Activated T-helper 1 cell treated with anti-CD3 and anti-CD28 coated beads, Interleukin-12 subunit alpha, Interleukin-12 subunit beta, Interleukin-2, Interleukin-4 antibody, amounts not matched to agents 30 ng/mL and 10 ng/mL and 1 ng/mL, durations not matched to agents 14 hours and 24 hours and 36 hours (primary cell): Measurements from ENCODE around the gene AKR1C1. TPM values are rescaled to one million over a fixed set of nuclear protein-coding genes. Genes with fewer than 3 reads are reported as not detected.
"Not testable (repeated sequence)": the region's sequence is repeated elsewhere in the genome, so short reads cannot be mapped to it uniquely, and the experiment has no call there.

Experiments used
- DNase-seq: peaks from one replicate; pipeline ENCODE4 v3.0.0; 2021; ENCODE audit warnings: low spot score
- H3K27ac Mint-ChIP-seq: one replicate; pipeline ENCODE4 v1.8.0; 2021; ENCODE audit warnings: mild to moderate bottlenecking, mixed read lengths
- H3K27me3 Mint-ChIP-seq: one replicate; pipeline ENCODE4 v1.8.0; 2022; ENCODE audit warnings: mild to moderate bottlenecking, moderate library complexity, mixed read lengths; ENCODE audit not compliant: insufficient read depth
- H3K36me3 Mint-ChIP-seq: one replicate; pipeline ENCODE4 v1.8.0; 2021; ENCODE audit warnings: low read depth, mixed read lengths
- H3K4me1 Mint-ChIP-seq: one replicate; pipeline ENCODE4 v1.8.0; 2021; ENCODE audit warnings: low read depth, mixed read lengths
- H3K4me3 Mint-ChIP-seq: one replicate; pipeline ENCODE4 v1.8.0; 2021; ENCODE audit warnings: mild to moderate bottlenecking, moderate library complexity, mixed read lengths
- H3K9me3 Mint-ChIP-seq: one replicate; pipeline ENCODE4 v1.8.0; 2021; ENCODE audit warnings: mixed read lengths
- intact Hi-C: fragments of 100-400 bp; cut with micrococcal nuclease; formaldehyde crosslinking; loops from one replicate; pipeline ENCODE4 v1.15.1; 2024
- total RNA-seq: library from RNA; stranded (reverse); gene quantifications from 2 replicates; pipeline ENCODE4 v1.2.3, GENCODE V29; 2022

The AKR1C1 gene
- total RNA-seq, 1 donor from 2014 or later, result 0.29 TPM

DNA sequence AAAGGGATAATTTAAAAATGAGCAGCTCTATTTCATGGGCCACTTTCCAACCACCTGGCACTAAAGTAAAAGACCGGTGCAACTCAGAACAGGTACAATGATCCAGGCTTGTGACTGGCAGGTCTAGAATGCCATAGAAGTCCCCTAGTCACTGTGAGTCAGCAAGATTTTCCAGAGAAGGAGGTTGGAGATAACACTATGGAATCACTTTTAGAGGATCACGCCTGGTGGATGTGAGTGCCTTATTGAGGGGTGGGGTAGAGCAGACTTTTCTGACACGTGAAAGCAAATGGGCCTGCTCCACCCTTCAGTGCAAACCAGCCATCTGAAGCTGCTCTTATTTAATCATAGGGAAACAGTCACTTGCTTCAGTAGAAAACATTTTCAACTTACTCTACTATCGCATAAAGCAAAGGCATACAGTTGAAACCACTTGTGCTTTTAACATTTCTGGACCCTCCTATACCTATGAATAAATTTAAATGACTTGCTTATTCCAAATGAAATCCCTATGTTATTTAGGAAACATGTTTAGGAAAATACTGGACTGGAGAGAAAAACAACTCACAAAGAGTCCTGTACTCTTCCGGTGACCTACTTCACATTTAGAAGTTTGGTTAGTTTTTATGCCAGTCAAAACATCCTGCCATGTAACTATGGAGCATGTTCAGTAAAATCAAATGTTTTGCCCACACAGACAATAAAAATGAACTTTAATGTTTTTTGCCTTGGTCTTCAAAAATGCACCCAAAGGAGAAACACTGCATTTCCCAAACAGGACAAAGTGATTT is 21.5 kb upstream of the AKR1C1 start:
- H3K4me1 Mint-ChIP-seq, result no peaks in the 10 kb centered on the region

DNA sequence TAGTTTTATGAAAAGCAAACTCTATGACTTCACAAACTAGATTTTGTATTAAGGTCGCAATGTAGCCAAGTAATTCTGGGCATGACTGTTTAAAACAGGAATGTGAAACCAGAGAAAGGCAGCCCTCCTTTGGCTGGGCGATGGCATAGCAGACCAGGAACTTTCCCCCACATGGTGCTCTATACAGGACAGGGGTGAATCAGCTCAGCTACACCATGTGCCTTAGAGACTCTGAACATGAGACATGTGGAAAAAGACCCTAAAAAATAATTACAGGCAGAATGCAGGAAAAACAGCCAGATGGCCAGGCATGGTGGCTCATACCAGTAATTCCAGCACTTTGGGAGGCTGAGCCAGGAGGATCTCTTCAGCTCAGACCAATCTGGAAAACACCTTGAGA is 20.3 kb upstream of the AKR1C1 start:
- H3K9me3 Mint-ChIP-seq, H3K4me1 Mint-ChIP-seq, H3K27me3 Mint-ChIP-seq, intact Hi-C loops, H3K36me3 Mint-ChIP-seq, H3K4me3 Mint-ChIP-seq, H3K27ac Mint-ChIP-seq, DNase-seq: not testable (repeated sequence)

More for the DNA sequence above, 21.5 kb upstream of the AKR1C1 start:
- H3K9me3 Mint-ChIP-seq, result no peaks in the 10 kb centered on the region
- intact Hi-C loops, result no loop called here
- no peaks in the 10 kb centered on the region for H3K27me3 Mint-ChIP-seq
- no peak overlapping the region for H3K4me3 Mint-ChIP-seq
- H3K36me3 Mint-ChIP-seq, result no peaks in the 10 kb centered on the region
- no peak for DNase-seq
- H3K27ac Mint-ChIP-seq, result no peak overlapping the region

DNA sequence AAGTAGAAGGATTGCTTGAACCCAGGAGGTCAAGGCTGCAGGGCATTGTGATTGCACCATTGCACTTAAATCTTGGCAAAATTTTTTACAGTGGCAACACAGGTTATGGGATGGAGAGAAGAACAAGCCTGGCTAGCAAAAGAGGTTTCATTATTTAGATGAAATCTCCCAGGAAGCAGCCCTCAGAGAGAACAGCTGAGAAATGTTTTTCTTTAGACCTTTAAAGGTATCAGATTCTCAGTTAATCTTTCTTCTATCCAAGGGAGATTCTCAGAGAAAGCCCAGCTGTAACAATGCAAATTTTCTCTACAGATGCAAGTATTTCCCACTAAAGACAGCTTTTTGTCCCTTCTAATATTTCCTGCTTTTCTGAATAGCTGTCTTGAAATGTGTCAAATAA is 19.8 kb upstream of the AKR1C1 start:
- H3K9me3 Mint-ChIP-seq, DNase-seq, H3K4me3 Mint-ChIP-seq, H3K36me3 Mint-ChIP-seq, H3K27ac Mint-ChIP-seq, H3K27me3 Mint-ChIP-seq, H3K4me1 Mint-ChIP-seq, intact Hi-C loops: not testable (repeated sequence)

DNA sequence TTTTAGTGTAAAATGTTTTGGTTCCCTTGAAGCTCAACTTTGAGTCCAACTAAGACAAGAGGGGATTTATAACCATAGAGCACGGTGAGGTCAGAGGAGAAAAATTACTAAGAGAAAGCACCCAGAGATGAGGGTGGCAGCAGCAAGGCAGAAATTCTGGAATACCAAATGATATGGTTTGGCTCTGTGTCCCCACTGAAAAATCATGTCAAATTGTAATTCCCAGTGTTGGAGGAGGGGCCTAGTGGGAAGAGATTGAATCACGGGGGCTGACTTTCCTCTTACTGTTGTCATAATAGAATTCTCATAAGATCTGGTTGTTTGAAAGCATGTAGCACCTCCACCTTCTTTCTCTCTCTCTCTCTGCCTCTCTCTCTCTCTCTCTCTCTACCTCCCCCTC is 19.4 kb upstream of the AKR1C1 start:
- H3K27ac Mint-ChIP-seq, result no peak overlapping the region

DNA sequence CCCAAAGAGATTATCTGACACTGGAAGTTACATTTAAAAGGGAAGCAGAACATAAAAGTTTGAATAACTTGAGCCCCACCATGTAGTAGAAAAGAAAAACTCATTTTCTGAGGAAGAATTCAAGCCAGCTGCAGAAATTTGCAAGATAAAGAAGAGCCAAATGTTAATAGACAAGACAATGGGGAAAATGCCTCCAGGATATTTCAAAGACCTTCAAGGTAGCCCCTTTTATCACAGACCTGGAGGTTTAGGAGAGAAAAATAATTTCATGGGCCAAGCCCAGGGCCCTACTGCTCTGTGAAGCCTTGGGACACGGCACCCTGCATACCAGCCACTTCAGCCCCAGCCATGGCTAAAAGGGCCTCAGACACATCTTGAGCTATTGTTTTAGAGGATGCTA is 18.4 kb upstream of the AKR1C1 start:
- DNase-seq, result no peak
- Mint-ChIP-seq H3K4me1 (no peaks in the 10 kb centered on the region), H3K36me3 (no peaks in the 10 kb centered on the region), H3K4me3 (no peak overlapping the region), H3K27me3 (no peaks in the 10 kb centered on the region), H3K9me3 (no peaks in the 10 kb centered on the region), H3K27ac (no peak overlapping the region)
- intact Hi-C loops, result no loop called here

More for the DNA sequence above, 19.4 kb upstream of the AKR1C1 start:
- intact Hi-C loops, result no loop called here
- Mint-ChIP-seq H3K9me3 (no peaks in the 10 kb centered on the region), H3K4me3 (no peak overlapping the region), H3K36me3 (no peaks in the 10 kb centered on the region), H3K27me3 (no peaks in the 10 kb centered on the region), H3K4me1 (no peaks in the 10 kb centered on the region)
- DNase-seq, result no peak

DNA sequence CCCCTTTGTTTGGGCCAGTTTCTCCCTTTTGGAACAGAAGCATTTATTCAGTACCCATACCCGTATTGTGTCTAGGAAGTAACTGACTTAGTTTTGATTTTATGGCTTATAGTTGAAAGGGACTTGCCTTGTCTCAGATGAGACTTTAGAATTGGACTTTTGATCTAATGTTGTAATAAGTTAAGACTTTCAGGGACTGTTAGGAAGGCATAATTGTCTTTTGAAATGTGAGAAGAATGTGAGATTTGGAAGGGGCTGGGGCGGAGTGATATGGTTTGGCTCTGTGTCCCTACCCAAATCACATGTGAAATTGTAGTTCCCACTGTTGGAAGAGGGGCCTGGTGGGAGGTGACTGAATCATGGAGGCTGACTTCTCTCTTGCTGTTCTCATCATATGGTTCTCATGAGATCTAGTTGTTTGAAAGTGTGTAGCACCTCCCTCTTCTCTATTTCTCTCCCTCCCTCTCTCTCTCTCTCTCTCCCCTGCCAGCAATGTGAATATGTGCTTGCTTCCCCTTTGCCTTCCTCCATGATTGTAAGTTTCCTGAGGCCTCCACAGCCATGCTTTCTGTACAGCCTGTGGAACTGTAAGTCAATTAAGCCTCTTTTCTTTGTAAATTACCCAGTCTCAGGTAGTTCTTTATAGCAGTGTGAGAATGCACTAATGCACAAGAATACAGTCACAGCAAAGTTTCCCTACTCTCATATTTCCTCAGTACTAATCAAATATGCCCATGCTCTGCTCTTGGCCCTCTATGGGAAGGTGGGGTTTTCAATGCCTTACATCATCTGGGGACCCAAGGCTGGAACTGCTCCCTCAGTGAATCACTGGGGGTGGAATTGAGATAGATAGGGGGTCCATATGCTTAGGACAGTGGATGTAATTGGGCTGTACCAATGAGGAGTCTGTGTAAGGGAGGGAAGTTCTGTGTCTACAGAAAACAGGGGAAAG is 17.2 kb upstream of the AKR1C1 start:
- Mint-ChIP-seq H3K4me1 (no peaks in the 10 kb centered on the region), H3K27ac (no peak overlapping the region), H3K27me3 (no peaks in the 10 kb centered on the region), H3K4me3 (no peak overlapping the region), H3K9me3 (no peaks in the 10 kb centered on the region), H3K36me3 (no peaks in the 10 kb centered on the region)
- no peak for DNase-seq
- intact Hi-C loops, result no loop called here

DNA sequence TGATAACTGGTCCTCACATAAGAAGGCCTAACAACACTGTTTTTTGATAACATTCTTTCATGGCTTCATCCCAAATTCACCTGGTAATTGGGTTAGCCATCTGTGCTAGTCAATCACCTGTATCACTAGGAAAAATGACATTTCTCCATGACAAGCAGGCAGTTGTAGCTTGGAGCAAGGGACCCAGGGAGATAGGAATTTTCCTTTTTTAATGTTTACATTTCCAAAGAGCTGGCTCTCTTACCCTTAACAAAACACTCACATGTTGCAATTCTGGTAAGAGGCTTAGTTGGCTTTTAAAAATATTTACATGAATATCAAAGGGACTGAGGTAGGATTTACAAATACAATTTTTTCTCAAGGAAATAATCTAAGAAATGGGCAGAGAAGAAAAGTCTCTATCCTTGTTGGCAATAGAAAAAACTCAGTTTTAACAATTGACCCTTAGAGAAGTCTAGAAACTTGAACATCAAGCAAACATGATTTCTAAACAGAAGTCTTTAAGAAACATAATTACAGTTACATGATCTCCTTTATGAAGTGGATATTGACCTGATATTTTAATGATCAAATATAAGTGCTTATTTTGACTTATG is 16.1 kb upstream of the AKR1C1 start:
- intact Hi-C loops, result no loop called here
- Mint-ChIP-seq H3K4me1 (no peaks in the 10 kb centered on the region), H3K27ac (no peak overlapping the region), H3K9me3 (no peaks in the 10 kb centered on the region), H3K36me3 (no peaks in the 10 kb centered on the region), H3K27me3 (no peaks in the 10 kb centered on the region), H3K4me3 (no peak overlapping the region)
- no peak for DNase-seq

DNA sequence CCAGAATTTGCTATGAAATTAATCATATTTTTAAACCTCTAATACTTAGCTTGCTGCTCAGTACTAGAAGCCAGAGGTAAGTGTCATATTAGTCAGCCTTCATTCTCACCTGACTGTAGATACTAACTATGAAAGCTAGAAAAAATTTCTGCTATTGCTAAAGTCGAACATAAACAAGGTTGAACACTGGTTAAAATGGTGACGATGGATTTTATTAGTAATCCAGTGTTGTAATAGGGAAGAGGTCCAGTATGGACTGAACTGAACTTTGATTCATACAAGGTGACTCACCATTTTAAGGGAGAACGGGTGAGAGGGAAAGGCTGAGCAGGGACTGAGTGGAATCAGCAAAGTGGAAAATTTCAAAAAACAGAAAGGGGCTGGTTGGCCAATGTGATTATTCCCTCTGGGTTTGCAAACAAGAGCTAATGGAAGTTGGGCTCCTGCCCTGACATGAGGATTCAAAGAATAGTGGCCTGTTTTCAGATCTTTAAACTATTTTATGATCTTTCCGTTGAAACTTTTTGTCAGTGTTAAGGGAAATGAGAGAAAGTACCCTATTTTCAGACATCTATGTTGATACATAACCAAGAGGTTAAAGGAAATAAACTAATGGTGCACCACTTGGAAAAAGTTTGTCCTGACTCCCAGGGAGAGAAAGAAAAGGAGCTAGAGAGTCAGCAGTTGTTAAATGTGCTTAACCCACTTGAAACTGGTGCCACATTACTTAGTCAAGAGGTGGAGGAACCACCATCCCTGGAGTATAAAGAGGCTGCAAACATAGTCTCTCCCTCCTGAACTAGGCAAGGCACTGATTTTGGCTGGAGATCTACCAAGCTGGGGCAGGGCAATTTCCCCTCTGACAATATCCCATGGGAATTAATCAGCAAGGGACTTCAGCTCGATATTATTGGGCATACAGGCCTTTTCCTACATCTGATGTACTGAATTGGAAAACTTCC is 15.3 kb upstream of the AKR1C1 start:
- intact Hi-C loops, result no loop called here
- Mint-ChIP-seq H3K27me3 (no peaks in the 10 kb centered on the region), H3K36me3 (no peaks in the 10 kb centered on the region)

DNA sequence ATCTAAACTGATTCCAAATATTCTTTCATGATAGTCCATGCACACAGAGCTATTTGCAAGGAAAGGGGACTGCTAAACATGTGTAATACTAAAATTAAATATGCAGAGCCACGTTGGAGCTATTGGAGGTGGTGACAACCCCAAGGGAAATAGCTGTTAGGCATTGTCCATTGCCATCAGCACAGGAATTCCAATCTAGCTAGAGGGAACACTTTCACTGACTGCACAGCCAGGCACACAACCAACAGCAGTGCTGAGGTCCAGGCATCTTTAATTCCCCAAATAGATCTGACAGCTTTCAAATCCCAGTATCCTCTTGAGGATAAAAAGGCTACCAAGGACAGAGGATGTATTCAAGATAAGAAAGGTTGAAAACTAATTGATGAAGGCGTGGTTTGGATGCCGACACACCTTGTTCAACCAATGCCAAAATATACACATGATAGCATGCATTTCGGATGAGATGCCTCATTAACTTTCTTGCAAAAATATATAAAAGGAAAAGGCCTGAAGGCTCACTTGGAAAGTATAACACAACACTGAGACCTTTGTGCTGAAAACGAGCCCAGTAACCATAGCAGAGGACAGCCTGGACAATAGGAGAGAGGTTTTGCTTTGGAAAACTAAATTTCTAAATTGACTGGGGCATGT is 11.6 kb upstream of the AKR1C1 start:
- H3K27ac Mint-ChIP-seq, intact Hi-C loops, DNase-seq, H3K36me3 Mint-ChIP-seq, H3K4me1 Mint-ChIP-seq, H3K27me3 Mint-ChIP-seq, H3K4me3 Mint-ChIP-seq, H3K9me3 Mint-ChIP-seq: not testable (repeated sequence)

More for the DNA sequence above, 15.3 kb upstream of the AKR1C1 start:
- Mint-ChIP-seq H3K4me3 (no peak overlapping the region), H3K9me3 (no peaks in the 10 kb centered on the region), H3K4me1 (no peaks in the 10 kb centered on the region), H3K27ac (no peak overlapping the region)
- DNase-seq, result no peak

DNA sequence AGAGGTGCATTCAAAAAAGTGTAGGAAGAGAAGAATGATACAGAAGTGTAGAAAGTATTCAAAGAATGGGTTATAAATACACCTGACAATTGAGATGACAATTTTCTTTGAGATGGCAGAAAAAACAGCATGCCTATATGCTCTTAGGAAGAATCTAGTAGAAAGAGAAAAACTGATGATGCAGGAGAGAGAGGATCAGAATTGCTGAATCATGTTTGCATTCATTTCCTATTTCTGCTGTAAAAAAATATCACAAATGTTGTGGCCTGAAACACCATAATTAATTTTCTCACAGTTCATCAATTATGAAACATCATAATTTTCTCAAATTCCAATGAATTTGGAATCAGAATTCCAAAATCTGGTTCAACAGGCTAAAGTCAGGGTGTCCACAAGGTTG is 9.8 kb upstream of the AKR1C1 start:
- Mint-ChIP-seq H3K4me1 (no peaks in the 10 kb centered on the region), H3K27me3 (no peaks in the 10 kb centered on the region), H3K27ac (no peak overlapping the region), H3K36me3 (no peaks in the 10 kb centered on the region), H3K9me3 (no peaks in the 10 kb centered on the region), H3K4me3 (no peak overlapping the region)
- DNase-seq, result no peak
- intact Hi-C loops, result no loop called here

DNA sequence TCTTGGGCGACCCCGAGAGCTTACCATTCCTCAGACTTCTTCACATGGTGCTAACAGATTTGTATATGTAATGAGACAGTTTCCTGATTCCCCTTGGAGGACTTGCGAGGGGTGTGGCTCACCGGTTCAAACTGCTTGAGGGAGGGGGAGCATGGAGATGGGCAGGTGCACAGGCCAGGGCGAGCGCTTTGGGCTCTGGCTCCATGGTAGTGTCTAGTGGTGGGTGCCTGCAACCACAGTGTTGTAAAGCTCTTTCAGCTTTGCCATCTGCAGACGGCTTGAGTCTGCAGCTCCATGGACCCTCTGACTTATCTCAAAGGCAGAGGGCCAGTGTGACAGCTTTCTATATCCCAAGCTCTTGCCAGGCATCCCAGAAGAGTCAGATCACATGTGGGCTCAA is 7.1 kb upstream of the AKR1C1 start:
- H3K4me3 Mint-ChIP-seq, H3K36me3 Mint-ChIP-seq, H3K9me3 Mint-ChIP-seq, DNase-seq, intact Hi-C loops, H3K27ac Mint-ChIP-seq, H3K27me3 Mint-ChIP-seq, H3K4me1 Mint-ChIP-seq: not testable (repeated sequence)
